Measurements from ENCODE around the gene KCTD7.
"Not testable (repeated sequence)": the region's sequence is repeated elsewhere in the genome, so short reads cannot be mapped to it uniquely, and the experiment has no call there.

The KCTD7 gene

GRCh38 chr7:66643395-66643794 is 14.7 kb downstream of the KCTD7 start:
- no peak for DNase-seq (ENCODE audit: extremely low spot score)
- ChIA-PET POLR2A (interaction anchor here (1.3 kb wide), 1 partner anchor 10 kb away, joined by 5 read pairs; no protein-coding TSS in a partner anchor), CTCF (no interaction called here)
- TF ChIP-seq CTBP1 (IDR thresholded peaks at IDR 0.05; ENCODE audit: borderline replicate concordance) = no peak

- POLR2A ChIA-PET; DNase-seq (ENCODE audit: extremely low spot score): not testable (repeated sequence)
- CTCF ChIA-PET = interaction anchor here (0.5 kb wide), 1 partner anchor 68 kb away, joined by 3 read pairs; no protein-coding TSS in a partner anchor
Observed at GRCh38 chr7:66651026-66651425, 22.3 kb downstream of the KCTD7 start.

- CTCF ChIA-PET = not testable (repeated sequence)
Observed at GRCh38 chr7:66653719-66654274, 25.1 kb downstream of the KCTD7 start.

GRCh38 chr7:66654275-66655112 is 25.8 kb downstream of the KCTD7 start:
- DNase-seq (ENCODE audit: extremely low spot score) = peak; percentile 96
- TF ChIP-seq TARDBP (IDR thresholded peaks at IDR 0.05) (no peak), FOXM1 (IDR thresholded peaks at IDR 0.05; ENCODE audit: borderline replicate concordance) (no peak), L3MBTL2 (conservative IDR thresholded peaks at IDR 0.05) (peak; percentile 93), ARNT (IDR thresholded peaks at IDR 0.05) (no peak), CTBP1 (IDR thresholded peaks at IDR 0.05; ENCODE audit: borderline replicate concordance) (no peak), ELF4 (IDR thresholded peaks at IDR 0.05) (peak; percentile 90)
- CTCF ChIA-PET = interaction anchor here (0.5 kb wide), 1 partner anchor 452 kb away, joined by 8 read pairs; no protein-coding TSS in a partner anchor
- POLR2A ChIA-PET = interaction anchor here (0.6 to 2.2 kb wide), 13 partner anchors 10 to 190 kb away, joined by 3 to 10 read pairs (median 4); partner anchors contain the start of gene KCTD7

More at GRCh38 chr7:66653719-66654274, 25.1 kb downstream of the KCTD7 start:
- DNase-seq (ENCODE audit: extremely low spot score) = not testable (repeated sequence)
- POLR2A ChIA-PET = interaction anchor here (0.6 to 2.2 kb wide), 10 partner anchors 9 to 191 kb away, joined by 3 to 10 read pairs (median 4); partner anchors contain the start of gene KCTD7

- POLR2A ChIA-PET = interaction anchor here (1.1 to 2.2 kb wide), 8 partner anchors 11 to 190 kb away, joined by 3 to 10 read pairs (median 4); no protein-coding TSS in a partner anchor
- peak; percentile 8 for TF ChIP-seq L3MBTL2 (conservative IDR thresholded peaks at IDR 0.05)
- DNase-seq (ENCODE audit: extremely low spot score); CTCF ChIA-PET: not testable (repeated sequence)
Observed at GRCh38 chr7:66655113-66655806, 26.6 kb downstream of the KCTD7 start.

GRCh38 chr7:66655826-66656485 is 27.3 kb downstream of the KCTD7 start:
- CTCF ChIA-PET; DNase-seq (ENCODE audit: extremely low spot score); POLR2A ChIA-PET: not testable (repeated sequence)

- CTCF ChIA-PET = no interaction called here
- no peak for DNase-seq (ENCODE audit: extremely low spot score)
- POLR2A ChIA-PET = no interaction called here
- TF ChIP-seq ELF4 (IDR thresholded peaks at IDR 0.05) = no peak
- no peak for TF ChIP-seq L3MBTL2 (conservative IDR thresholded peaks at IDR 0.05)
- TF ChIP-seq FOXA1 (IDR thresholded peaks at IDR 0.05) = no peak
- no peak for TF ChIP-seq TARDBP (IDR thresholded peaks at IDR 0.05)
- no peak for TF ChIP-seq ARNT (IDR thresholded peaks at IDR 0.05)
- no peak for TF ChIP-seq FOXK2 (IDR thresholded peaks at IDR 0.05)
Observed at GRCh38 chr7:66657798-66658197, 29.1 kb downstream of the KCTD7 start.

GRCh38 chr7:66662646-66663264 is 34.1 kb downstream of the KCTD7 start:
- no peak for TF ChIP-seq HDGF (IDR thresholded peaks at IDR 0.05; ENCODE audit: borderline replicate concordance)
- CTCF ChIA-PET = no interaction called here
- DNase-seq (ENCODE audit: extremely low spot score) = no peak
- POLR2A ChIA-PET = no interaction called here

- DNase-seq (ENCODE audit: extremely low spot score) = no peak
- ChIA-PET POLR2A (interaction anchor here (1.1 to 1.4 kb wide), 2 partner anchors 11 to 17 kb away, joined by 3 to 4 read pairs; no protein-coding TSS in a partner anchor), CTCF (no interaction called here)
- TF ChIP-seq BHLHE40 (IDR thresholded peaks at IDR 0.05; ENCODE audit: borderline replicate concordance) (no peak), L3MBTL2 (conservative IDR thresholded peaks at IDR 0.05) (no peak), PKNOX1 (IDR thresholded peaks at IDR 0.05) (no peak), TARDBP (IDR thresholded peaks at IDR 0.05) (no peak), ARNT (IDR thresholded peaks at IDR 0.05) (no peak), HDGF (IDR thresholded peaks at IDR 0.05; ENCODE audit: borderline replicate concordance) (no peak), FOXM1 (IDR thresholded peaks at IDR 0.05; ENCODE audit: borderline replicate concordance) (no peak), FOXK2 (IDR thresholded peaks at IDR 0.05) (no peak), SUZ12 (IDR thresholded peaks at IDR 0.05) (no peak), LEF1 (IDR thresholded peaks at IDR 0.05; ENCODE audit: borderline replicate concordance) (no peak)
Observed at GRCh38 chr7:66664590-66665293, 36.1 kb downstream of the KCTD7 start.

Data from HEK293T (cell line).